SK-N-SH treated with all-trans-retinoic acid at 6 μM for 48 hours (cell line): ENCODE measurements around the gene SNX30.

Source experiments
- ARNTL ChIP-seq: fragments of 450-650 bp; formaldehyde crosslinking; IDR thresholded peaks from 2 replicates; pipeline ENCODE4 v1.5.0; 2020; ENCODE audit warnings: low read depth, mild to moderate bottlenecking, moderate library complexity, borderline replicate concordance
- CSRNP3 ChIP-seq: fragments of 250-450 bp; sonication (Bioruptor Pico); IDR thresholded peaks from 2 replicates; pipeline ENCODE4 v1.5.1; 2021; ENCODE audit warnings: mild to moderate bottlenecking, moderate library complexity
- POU6F1 ChIP-seq: fragments of 250-450 bp; sonication (Bioruptor Pico); IDR thresholded peaks from 2 replicates; pipeline ENCODE4 v1.8.0; 2021; ENCODE audit warnings: low read depth, mild to moderate bottlenecking, moderate library complexity, borderline replicate concordance
- TSHZ2 ChIP-seq: fragments of 250-450 bp; sonication (Bioruptor Pico); IDR thresholded peaks from 2 replicates; pipeline ENCODE4 v1.5.0; 2020; ENCODE audit warnings: mild to moderate bottlenecking, moderate library complexity
- ZFP30 ChIP-seq: fragments of 450-650 bp; formaldehyde crosslinking; IDR thresholded peaks from 2 replicates; pipeline ENCODE4 v1.5.0; 2022; ENCODE audit warnings: mild to moderate bottlenecking, moderate library complexity
- ZNF8 ChIP-seq: fragments of 450-650 bp; formaldehyde crosslinking; IDR thresholded peaks from 2 replicates; pipeline ENCODE4 v1.5.0; 2020; ENCODE audit warnings: mild to moderate bottlenecking, moderate library complexity

- TF ChIP-seq TSHZ2 (CRISPR knock-in tag), result no peak
- TF ChIP-seq ZNF8 (CRISPR knock-in tag), result no peak
- TF ChIP-seq ZFP30 (CRISPR knock-in tag), result no peak
- no peak for TF ChIP-seq POU6F1
- TF ChIP-seq CSRNP3 (CRISPR knock-in tag), result no peak
- TF ChIP-seq ARNTL, result no peak
Measured at GRCh38 chr9:112894699-112895098, 144.1 kb downstream of the SNX30 start.
